H1 (cell line): Measurements from ENCODE around the gene RNF175. TPM values are rescaled to one million over a fixed set of nuclear protein-coding genes. Genes with fewer than 3 reads are reported as not detected.

Source experiments
- CTCF ChIA-PET: fragments of 300-600 bp; sonication (Branson Sonifier 250); formaldehyde crosslinking; loops from one replicate; lab custom pipeline; 2021; ENCODE audit not compliant: partially characterized antibody; lab: Charles Lee
- POLR2A ChIA-PET: fragments of 300-600 bp; sonication (Branson Sonifier 250); formaldehyde crosslinking; loops from one replicate; lab custom pipeline; 2021; ENCODE audit warnings: inconsistent platforms; ENCODE audit not compliant: partially characterized antibody; lab: Charles Lee
- DNase-seq, 2 experiments: peaks; one replicate each; pipeline versions ENCODE4 v3.0.0 to v3.0.0-alpha.2; 2010 to 2022; ENCODE audit warnings: low spot score in 2 of 2, low read depth in 1 of 2, mixed read lengths in 1 of 2
- FAIRE-seq: peaks from 2 replicates; lab custom pipeline; 2011; peaks lifted over from hg19 to GRCh38; lab: Jason Lieb, UNC
- H2AFZ ChIP-seq: 2 replicates; pipeline ENCODE4 v1.8.1; 2012; ENCODE audit warnings: low read length, inconsistent platforms
- H2AK5ac ChIP-seq: 2 replicates; pipeline ENCODE4 v1.6.1; 2013; ENCODE audit warnings: low read depth, low read length
- H2BK120ac ChIP-seq: replicated peaks from 2 replicates; pipeline ENCODE3; 2013; ENCODE audit warnings: low read depth, low read length, inconsistent platforms
- H2BK12ac ChIP-seq: 2 replicates; pipeline ENCODE4 v1.6.1; 2013; ENCODE audit warnings: low read depth, low read length
- H2BK15ac ChIP-seq: 2 replicates; pipeline ENCODE4 v1.6.1; 2013; ENCODE audit warnings: low read length
- H2BK20ac ChIP-seq: 2 replicates; pipeline ENCODE4 v1.6.1; 2013; ENCODE audit warnings: low read length
- H2BK5ac ChIP-seq: 2 replicates; pipeline ENCODE4 v1.6.1; 2013; ENCODE audit warnings: low read depth, low read length
- H3K14ac ChIP-seq: 2 replicates; pipeline ENCODE4 v1.6.1; 2013; ENCODE audit warnings: inconsistent platforms; ENCODE audit not compliant: insufficient read length
- H3K18ac ChIP-seq: 2 replicates; pipeline ENCODE4 v1.6.1; 2013; ENCODE audit warnings: low read length; ENCODE audit errors: extremely low read depth
- H3K23ac ChIP-seq: 2 replicates; pipeline ENCODE4 v1.6.1; 2013; ENCODE audit warnings: inconsistent platforms; ENCODE audit not compliant: insufficient read length
- H3K23me2 ChIP-seq: 2 replicates; pipeline ENCODE4 v1.6.1; 2013; ENCODE audit warnings: low read depth, low read length
- H3K27ac ChIP-seq: 2 replicates; pipeline ENCODE4 v1.6.1; 2011; ENCODE audit warnings: low read depth, low read length, inconsistent platforms
- H3K27me3 ChIP-seq, 4 experiments: replicated peaks in 1 of 4; 1 replicate in 1 of 4; 2 replicates in 3 of 4; pipeline versions ENCODE4 v1.6.1 to v1.8.1; 2011 to 2013; ENCODE audit warnings: low read length in 3 of 4, mild to moderate bottlenecking in 3 of 4, inconsistent platforms in 2 of 4, mixed read lengths in 2 of 4, moderate library complexity in 1 of 4; ENCODE audit not compliant: control insufficient read depth in 3 of 4, insufficient read depth in 3 of 4; ENCODE audit errors: extremely low read depth in 1 of 4
- H3K36me3 ChIP-seq, 4 experiments: 2 replicates each; pipeline versions ENCODE4 v1.6.1 to v1.8.1; 2011 to 2013; ENCODE audit warnings: mild to moderate bottlenecking in 4 of 4, low read length in 3 of 4, moderate library complexity in 2 of 4, control low read depth in 1 of 4, inconsistent platforms in 1 of 4; ENCODE audit not compliant: insufficient read depth in 4 of 4, control insufficient read depth in 2 of 4
- H3K4ac ChIP-seq: replicated peaks from 2 replicates; pipeline ENCODE3; 2013; ENCODE audit warnings: low read length, low read depth, mixed read lengths, inconsistent platforms; ENCODE audit not compliant: insufficient read length
- H3K4me1 ChIP-seq, 4 experiments: replicated peaks in 1 of 4; 1 replicate in 1 of 4; 2 replicates in 3 of 4; pipeline versions ENCODE4 v1.6.1 to v1.8.1; 2011 to 2013; ENCODE audit warnings: low read length in 3 of 4, inconsistent platforms in 2 of 4, mixed read lengths in 1 of 4; ENCODE audit not compliant: insufficient read depth in 4 of 4, control insufficient read depth in 3 of 4
- H3K4me2 ChIP-seq, 2 experiments: 2 replicates each; pipeline versions ENCODE4 v1.6.1 to v1.8.1; 2011 to 2013; ENCODE audit warnings: low read depth in 2 of 2, low read length in 2 of 2, control low read depth in 1 of 2, inconsistent platforms in 1 of 2, mild to moderate bottlenecking in 1 of 2; ENCODE audit not compliant: insufficient read depth in 1 of 2
- H3K4me3 ChIP-seq, 4 experiments: fragments of 200-600, 300-600 bp in 1 of 4; sonication (generic), shearing (Covaris generic), sonication (Bioruptor Twin) in 1 of 4; 2 replicates each; pipeline versions ENCODE4 v1.5.1 to v1.8.1; 2011 to 2016; ENCODE audit warnings: low read length in 4 of 4, low read depth in 3 of 4, control low read depth in 2 of 4, inconsistent platforms in 2 of 4, mild to moderate bottlenecking in 2 of 4, mixed read lengths in 1 of 4, moderate library complexity in 1 of 4; ENCODE audit not compliant: insufficient read depth in 2 of 4; ENCODE audit errors: extremely low read depth in 1 of 4
- H3K56ac ChIP-seq: replicated peaks from 2 replicates; pipeline ENCODE3; 2013; ENCODE audit warnings: low read depth, mild to moderate bottlenecking, mixed read lengths, low read length, inconsistent platforms; ENCODE audit not compliant: insufficient read length
- H3K79me1 ChIP-seq: 2 replicates; pipeline ENCODE4 v1.6.1; 2013; ENCODE audit warnings: low read depth, low read length, control low read depth
- H3K79me2 ChIP-seq, 2 experiments: 2 replicates each; pipeline versions ENCODE4 v1.6.1 to v1.8.1; 2012 to 2013; ENCODE audit warnings: low read length in 2 of 2, mild to moderate bottlenecking in 2 of 2, inconsistent platforms in 1 of 2; ENCODE audit not compliant: insufficient read depth in 2 of 2, control insufficient read depth in 1 of 2
- H3K9ac ChIP-seq, 4 experiments: replicated peaks in 1 of 4; 1 replicate in 1 of 4; 2 replicates in 3 of 4; pipeline versions ENCODE4 v1.6.1 to v1.8.1; 2011 to 2013; ENCODE audit warnings: low read depth in 3 of 4, low read length in 3 of 4, control low read depth in 2 of 4, mild to moderate bottlenecking in 2 of 4, moderate library complexity in 2 of 4, inconsistent platforms in 1 of 4; ENCODE audit errors: extremely low read depth in 1 of 4
- H3K9me3 ChIP-seq, 2 experiments: 2 replicates each; pipeline versions ENCODE4 v1.6.1 to v1.8.1; 2012 to 2013; ENCODE audit warnings: mild to moderate bottlenecking in 2 of 2, moderate library complexity in 2 of 2, control low read depth in 1 of 2, inconsistent platforms in 1 of 2, low read depth in 1 of 2, low read length in 1 of 2, mixed read lengths in 1 of 2; ENCODE audit not compliant: insufficient read depth in 2 of 2
- H4K20me1 ChIP-seq, 2 experiments: replicated peaks in 1 of 2; 2 replicates each; pipeline versions ENCODE3 to v1.8.1; 2011 to 2013; ENCODE audit warnings: inconsistent platforms in 2 of 2, low read length in 2 of 2, mild to moderate bottlenecking in 1 of 2; ENCODE audit not compliant: insufficient read depth in 2 of 2, control insufficient read depth in 1 of 2
- H4K5ac ChIP-seq: 2 replicates; pipeline ENCODE4 v1.6.1; 2013; ENCODE audit warnings: low read length, low read depth, mixed read lengths, inconsistent platforms; ENCODE audit not compliant: insufficient read length
- H4K8ac ChIP-seq: 2 replicates; pipeline ENCODE4 v1.8.0; 2013; ENCODE audit warnings: mild to moderate bottlenecking, moderate library complexity, low read length, inconsistent platforms; ENCODE audit not compliant: insufficient read depth; ENCODE audit errors: extremely low read depth
- H4K91ac ChIP-seq: replicated peaks from 2 replicates; pipeline ENCODE3; 2013; ENCODE audit warnings: low read length, mixed read lengths, inconsistent platforms; ENCODE audit not compliant: insufficient read length
- BACH1 ChIP-seq: IDR thresholded peaks from 2 replicates; pipeline ENCODE4 v1.6.1; 2012; ENCODE audit warnings: low read length, improper control_type of control experiment
- CTCF ChIP-seq, 3 experiments: IDR thresholded peaks; 1 replicate in 2 of 3; 2 replicates in 1 of 3; pipeline versions ENCODE4 v1.5.1 to v1.6.1; 2011; ENCODE audit warnings: low read length in 3 of 3, mild to moderate bottlenecking in 3 of 3, inconsistent platforms in 2 of 3, low read depth in 1 of 3, moderate library complexity in 1 of 3; ENCODE audit not compliant: insufficient read depth in 1 of 3; ENCODE audit errors: control extremely low read depth in 1 of 3
- MAX ChIP-seq: IDR thresholded peaks from 2 replicates; pipeline ENCODE4 v1.6.1; 2012; ENCODE audit warnings: inconsistent platforms
- RAD21 ChIP-seq, 2 experiments: IDR thresholded peaks in 1 of 2; conservative IDR thresholded peaks in 1 of 2; 2 replicates each; pipeline ENCODE4 v1.6.1; 2011; ENCODE audit warnings: low read depth in 2 of 2, low read length in 2 of 2, improper control_type of control experiment in 1 of 2, inconsistent platforms in 1 of 2, mild to moderate bottlenecking in 1 of 2, moderate library complexity in 1 of 2
- SP4 ChIP-seq: IDR thresholded peaks from 2 replicates; pipeline ENCODE4 v1.6.1; 2012; ENCODE audit warnings: low read length, inconsistent platforms
- WGBS, 2 experiments: shearing (Covaris generic) in 1 of 2; methylation state at CpG; one replicate each; pipeline versions ENCODE4 v1.1.6 to v1.1.7; 2013 to 2015; ENCODE audit warnings: low lambda C conversion rate in 2 of 2, mixed read lengths in 2 of 2, inconsistent platforms in 1 of 2, low coverage in 1 of 2, missing lambda C conversion rate in 1 of 2; ENCODE audit not compliant: insufficient replicate concordance in 2 of 2, insufficient coverage in 1 of 2, insufficient read length in 1 of 2; ENCODE audit errors: extremely low coverage in 1 of 2, missing lambda C conversion rate in 1 of 2; 5-methylcytosine and 5-hydroxymethylcytosine counted together
- polyA plus RNA-seq, 7 experiments: library from polyadenylated mRNA; depleted of rRNA in 3 of 7; stranded (reverse) in 5 of 7; unstranded in 2 of 7; fragments of >200 nt in 5 of 7; fragments of 200-250 nt in 2 of 7; gene quantifications; 1 replicate in 5 of 7; 2 replicates in 1 of 7; 4 replicates in 1 of 7; pipeline versions ENCODE4 v1.2.1 to v1.2.3, GENCODE V29; 2011 to 2013; ENCODE audit warnings: missing spikeins in 2 of 7, mixed read lengths in 2 of 7
- total RNA-seq: library from RNA; stranded (reverse); fragmentation: NEBNext Ultra II Directional; extraction: Animal tissue kit (Norgen Biotek cat#: 25700); gene quantifications from 2 replicates; pipeline ENCODE4 v1.2.1, GENCODE V29; 2021

Gene RNF175
- total and polyA plus RNA-seq, 2 of the 8 experiments (the other 6 are each of a cell fraction or from before 2014, with no cell fraction given), result 7.9 to 9.8 TPM

DNA sequence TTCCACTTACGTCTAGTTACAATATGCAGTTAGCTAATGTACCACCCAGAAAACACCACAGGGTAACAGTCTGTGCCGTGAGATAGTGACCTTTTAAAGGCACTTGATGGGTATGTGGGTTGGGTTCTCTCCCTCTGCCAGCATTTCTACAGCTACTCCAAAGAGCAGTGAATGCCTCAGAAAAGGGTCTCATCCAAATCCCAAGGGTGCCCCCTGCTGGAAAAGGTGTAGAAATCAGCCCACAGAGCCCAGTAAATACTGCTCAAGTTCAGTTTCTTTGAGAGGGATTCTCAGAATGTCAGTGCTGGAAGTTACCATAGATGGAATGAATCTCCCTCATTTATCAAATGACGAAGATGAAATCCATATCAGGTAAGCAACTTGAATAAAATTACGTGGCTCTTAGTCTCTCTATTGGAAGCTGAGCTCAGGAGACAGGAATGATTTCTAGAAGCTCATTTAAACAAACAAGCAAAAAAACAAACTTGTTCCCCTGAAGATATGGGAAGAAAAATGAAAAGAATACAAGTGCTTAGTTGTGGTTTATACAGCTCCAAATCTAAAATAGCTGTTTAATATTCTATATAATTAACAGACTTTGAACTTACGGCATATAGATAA is 9.5 kb downstream of the RNF175 start:
- WGBS, 2 experiments, result 49% methylated on average over 5 of the region's 5 CpGs; no CpG with 5 or more reads in 1 of the 2 experiments
- FAIRE-seq, result peak; percentile 97
- no peak overlapping the region for H3K9ac ChIP-seq

More for the DNA sequence above, 9.5 kb downstream of the RNF175 start:
- ChIA-PET CTCF (interaction anchor here (0.7 to 3.5 kb wide), 38 partner anchors 8 to 587 kb away, joined by 3 to 42 read pairs (median 4); partner anchors contain the start of gene TLR2), POLR2A (interaction anchor here (0.7 to 1.2 kb wide), 3 partner anchors 9 to 115 kb away, joined by 3 to 4 read pairs (median 3); no protein-coding TSS in a partner anchor)
- H3K36me3 ChIP-seq, result peaks cover 0 to 1% (median 0%) of the 10 kb centered on the region in 4 experiments; a peak in 1 of 8 replicates
- H3K18ac ChIP-seq, result no peak overlapping the region
- no peak overlapping the region for H3K4ac ChIP-seq
- H3K79me1 ChIP-seq, result peaks cover 2% of the 10 kb centered on the region; the same call in 1 of the 2 replicates
- H3K23ac ChIP-seq, result no peak overlapping the region
- H4K20me1 ChIP-seq, result peaks cover 1 to 2% of the 10 kb centered on the region in 2 experiments
- no peak overlapping the region for H3K27ac ChIP-seq
- TF ChIP-seq SP4, result no peak
- no peak for TF ChIP-seq BACH1
- TF ChIP-seq CTCF (IDR thresholded peaks at IDR 0.05; ENCODE audit: control extremely low read depth in 1 of 3, insufficient read depth in 1 of 3, low read depth in 1 of 3, low read length in 3 of 3), result peak in 2 of 3 experiments; percentile 81 to 83; a peak in 3 of 4 replicates
- TF ChIP-seq MAX, result no peak
- TF ChIP-seq RAD21 (IDR thresholded peaks at IDR 0.05 in 1 of 2, conservative IDR thresholded peaks at IDR 0.05 in 1 of 2; ENCODE audit: low read depth in 2 of 2, low read length in 2 of 2), result peak; percentile 85 to 94
- no peak overlapping the region for H4K5ac ChIP-seq
- H2BK12ac ChIP-seq, result no peak overlapping the region
- no peak overlapping the region for H2AFZ ChIP-seq
- H3K27me3 ChIP-seq, result no peaks in the 10 kb centered on the region
- no peak overlapping the region for H2BK15ac ChIP-seq
- H2BK20ac ChIP-seq, result no peak overlapping the region
- H3K4me3 ChIP-seq, result no peak overlapping the region
- no peak overlapping the region for H3K56ac ChIP-seq
- 0 out of 4 replicates have a peak, but pooled peaks cover 0 to 4% of the 10 kb centered on the region in 2 experiments for H3K9me3 ChIP-seq
- H3K23me2 ChIP-seq, result no peaks in the 10 kb centered on the region
- H2BK5ac ChIP-seq, result no peak overlapping the region
- peak in 1 of 2 experiments; percentile 80 for DNase-seq
- no peak overlapping the region for H2BK120ac ChIP-seq
- no peaks in the 10 kb centered on the region for H3K4me1 ChIP-seq
- H3K79me2 ChIP-seq, result no peaks in the 10 kb centered on the region
- no peak overlapping the region for H4K91ac ChIP-seq
- no peak overlapping the region for H4K8ac ChIP-seq
- no peak overlapping the region for H3K4me2 ChIP-seq
- no peak overlapping the region for H3K14ac ChIP-seq
- H2AK5ac ChIP-seq, result no peak overlapping the region
